ENCODE measurements around the gene ZDHHC17.
A peak's percentile ranks its signal among the peaks of the same experiment; 100 is the strongest.

The ZDHHC17 gene

GRCh38 chr12:76879710-76880518 is 116.0 kb downstream of the ZDHHC17 start:
- DNase-seq, result no peak

DNA sequence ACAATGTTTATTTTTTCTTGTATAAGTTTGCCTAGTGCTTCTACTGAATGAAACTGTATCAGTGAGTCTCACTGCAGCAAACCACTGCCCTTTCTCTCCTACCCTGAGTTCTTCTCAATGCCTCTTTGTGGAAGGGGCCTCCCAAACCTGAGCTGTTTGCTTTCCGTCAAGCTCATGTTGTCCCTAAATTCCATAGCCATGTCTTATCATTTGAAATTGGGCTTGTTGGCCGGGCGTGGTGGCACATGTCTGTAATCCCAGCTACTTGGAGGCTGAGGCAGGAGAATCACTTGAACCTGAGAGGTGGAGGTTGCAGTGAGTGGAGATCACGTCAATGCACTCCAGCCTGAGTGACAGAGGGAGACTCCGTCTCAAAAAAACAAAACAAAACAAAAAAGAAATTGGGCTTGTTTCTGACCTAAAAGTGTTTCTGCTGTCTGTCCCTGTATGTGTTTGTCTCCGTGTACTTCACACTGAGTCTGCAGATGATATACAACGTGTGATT is 116.7 kb downstream of the ZDHHC17 start:
- DNase-seq, result no peak

DNA sequence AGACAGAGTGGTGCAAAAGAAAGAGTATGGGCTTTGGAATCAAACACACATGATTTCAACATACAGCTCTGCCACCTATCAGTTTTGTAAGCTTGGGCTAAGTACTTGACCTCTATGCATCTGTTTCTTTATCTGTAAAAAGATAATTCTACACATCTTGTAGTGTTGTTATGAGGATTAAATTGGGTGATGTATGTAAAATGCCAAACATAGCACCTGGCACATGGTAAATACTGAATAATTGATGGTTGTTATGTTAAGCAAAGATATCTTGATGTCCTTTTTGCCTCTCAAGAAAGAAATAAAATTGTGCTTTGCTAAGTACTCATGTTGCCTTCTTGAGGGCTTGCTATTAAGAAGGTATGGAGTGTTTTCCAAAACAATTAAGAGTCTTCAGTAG is 117.2 kb downstream of the ZDHHC17 start:
- DNase-seq, result no peak

DNA sequence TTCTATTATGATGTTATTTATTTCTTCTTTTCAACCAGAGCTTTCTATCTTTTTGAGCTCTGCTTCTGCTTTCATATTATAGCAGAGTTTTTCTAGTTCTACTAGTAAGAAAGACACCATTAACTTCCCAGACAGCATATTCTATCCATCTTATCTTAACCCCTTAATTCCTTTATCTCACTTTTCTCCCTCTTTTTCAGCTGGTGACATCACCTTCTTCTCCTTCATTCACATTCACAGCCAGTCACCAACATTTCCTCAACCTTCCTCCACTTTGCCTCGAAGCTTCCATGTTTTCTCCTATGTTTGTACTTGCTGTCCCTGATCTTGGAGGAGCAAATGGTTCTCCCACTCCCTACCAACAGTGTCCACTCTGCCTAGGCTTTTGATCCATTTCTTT is 118.5 kb downstream of the ZDHHC17 start:
- DNase-seq, result no peak

- no peak for DNase-seq
These were observed 119.2 kb downstream of the ZDHHC17 start for GRCh38 chr12:76883151-76883550.

- DNase-seq, result peak; percentile 18
These were observed 119.9 kb downstream of the ZDHHC17 start for GRCh38 chr12:76883811-76884210.

- no peak for DNase-seq
These were observed 124.9 kb downstream of the ZDHHC17 start for GRCh38 chr12:76888775-76889174.

DNA sequence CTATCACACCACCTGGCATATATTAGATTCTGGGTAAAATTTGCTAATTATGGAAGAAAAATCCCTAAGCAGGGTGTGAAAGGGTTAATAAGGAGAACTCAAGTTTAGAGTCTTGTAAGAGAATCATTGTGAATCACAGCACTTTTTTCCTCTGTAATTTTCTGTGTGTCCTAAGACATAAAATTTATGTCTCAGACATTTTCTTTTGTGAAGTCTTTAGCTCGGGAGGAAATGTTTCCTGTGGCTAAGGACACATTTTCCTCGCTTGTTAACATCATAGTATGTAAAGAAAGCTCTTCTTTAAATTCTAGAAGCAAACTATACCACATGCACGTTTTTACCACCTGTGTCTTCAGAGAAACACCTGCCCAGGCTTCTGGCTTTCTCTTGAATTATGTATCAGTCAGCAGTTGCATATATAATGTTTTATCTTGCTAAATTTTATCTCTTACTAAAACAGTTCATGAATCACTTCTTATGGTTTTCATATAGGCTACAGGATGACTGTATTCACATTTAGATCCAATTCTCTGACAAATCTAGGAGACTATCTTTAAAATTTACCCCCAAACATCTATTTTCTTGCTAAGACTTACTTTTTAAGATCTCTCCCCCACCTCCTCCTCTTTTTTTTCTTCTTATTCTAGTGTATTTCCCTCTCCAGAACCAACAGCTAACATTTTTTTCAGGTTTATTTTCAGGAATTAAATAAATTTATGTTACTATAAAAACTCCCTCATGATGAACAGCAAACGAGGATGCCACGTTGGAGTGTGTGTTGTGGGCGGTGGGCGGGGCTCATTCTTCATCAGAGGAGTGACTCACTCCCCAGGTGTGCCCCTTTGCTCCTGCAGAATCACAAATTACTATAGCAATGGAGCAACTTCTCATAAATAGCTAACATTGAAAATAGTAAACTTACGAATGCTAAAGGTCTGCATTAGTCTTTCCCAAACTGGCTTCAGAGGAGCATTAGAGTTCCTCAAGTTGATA is 126.5 kb downstream of the ZDHHC17 start:
- peak; percentile 68 for DNase-seq

DNA sequence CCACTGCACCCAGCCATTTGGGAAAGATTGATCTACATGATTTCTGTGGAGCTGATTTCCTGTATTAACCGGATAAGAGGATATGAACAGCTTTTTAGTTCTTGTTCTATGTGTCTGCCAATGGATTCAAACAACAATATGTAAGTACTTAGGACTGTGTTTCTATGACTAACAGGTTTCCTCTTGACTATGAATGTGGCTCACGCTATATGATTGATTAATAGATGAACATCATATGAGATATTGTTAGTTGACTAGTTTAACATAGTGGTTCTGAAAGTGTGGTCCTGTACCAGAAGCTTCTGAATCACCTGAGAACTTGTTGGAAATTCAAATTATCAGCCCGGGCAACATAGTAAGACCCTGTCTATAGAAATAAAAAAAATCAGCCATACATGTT is 127.7 kb downstream of the ZDHHC17 start:
- no peak for DNase-seq

DNA sequence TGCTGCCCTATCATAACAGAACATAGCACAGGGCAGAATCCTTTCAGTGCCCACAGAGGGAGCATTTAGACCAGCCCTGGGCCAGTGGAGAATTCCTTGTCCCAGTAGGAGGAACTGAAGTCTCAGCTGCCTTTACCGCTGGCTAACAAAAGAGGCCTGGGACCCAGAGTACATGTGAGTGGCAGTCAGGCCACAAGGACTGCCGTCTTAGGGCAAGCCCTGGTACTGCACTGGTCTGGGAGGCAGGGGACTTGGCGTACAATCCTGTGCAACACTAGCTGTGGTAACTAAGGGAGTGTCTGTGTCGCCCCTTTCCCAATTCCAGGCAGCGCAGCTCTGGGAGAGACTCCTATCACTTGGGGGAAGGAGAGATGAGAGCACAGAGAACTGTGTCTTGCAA is 131.9 kb downstream of the ZDHHC17 start:
- no peak for DNase-seq

GRCh38 chr12:76896274-76896673 is 132.4 kb downstream of the ZDHHC17 start:
- DNase-seq, result no peak

DNA sequence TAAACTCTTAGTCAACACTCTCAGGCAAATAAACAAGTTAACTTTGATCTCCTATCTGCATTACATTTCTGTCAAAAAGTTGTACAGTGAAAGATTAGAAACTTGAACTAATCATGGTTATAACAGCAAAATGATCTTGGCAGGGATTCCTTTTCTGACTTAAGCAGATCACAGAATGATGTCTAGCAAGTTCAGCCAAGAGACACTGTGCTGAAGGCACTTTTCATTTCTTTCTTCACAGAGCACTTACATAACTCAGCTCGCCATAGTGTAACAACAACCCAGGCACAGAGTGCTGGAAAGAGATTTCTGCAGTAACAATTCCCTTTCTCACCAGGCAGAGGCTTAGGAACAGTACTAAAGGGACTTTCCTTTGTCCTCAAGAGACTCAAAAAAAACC is 134.5 kb downstream of the ZDHHC17 start:
- no peak for DNase-seq

- DNase-seq, result no peak
These were observed 135.6 kb downstream of the ZDHHC17 start for GRCh38 chr12:76899522-76899921.

GRCh38 chr12:76901628-76902380 is 137.9 kb downstream of the ZDHHC17 start:
- DNase-seq, result no peak
